ENCODE data around the gene ACR. TPM values are rescaled to one million over a fixed set of nuclear protein-coding genes. Genes with fewer than 3 reads are reported as not detected.
A peak's percentile ranks its signal among the peaks of the same experiment; 100 is the strongest.
"Not testable (repeated sequence)": the region's sequence is repeated elsewhere in the genome, so short reads cannot be mapped to it uniquely, and the experiment has no call there.

The ACR gene
- total and polyA plus RNA-seq, 8 donors, result 0.34 to 0.92 (median 0.40) TPM; not detected in 5

- DNase-seq; FAIRE-seq; H3K36me3 ChIP-seq; ATAC-seq; intact Hi-C loops (cut with DNase I); H3K27me3 ChIP-seq; H3K9me3 ChIP-seq; H3K4me1 ChIP-seq; H3K4me3 ChIP-seq; H3K27ac ChIP-seq: not testable (repeated sequence)
- 53 to 71% methylated on average over 3 of the region's 3 CpGs for WGBS, 2 donors
These were observed 26.3 kb downstream of the ACR start for GRCh38 chr22:50764288-50764687.

- H3K4me1 ChIP-seq; H3K27ac ChIP-seq; FAIRE-seq; H3K9me3 ChIP-seq; H3K36me3 ChIP-seq; intact Hi-C loops (cut with DNase I); H3K4me3 ChIP-seq; H3K27me3 ChIP-seq: not testable (repeated sequence)
- DNase-seq (peak; percentile 20 to 63 (median 44)), ATAC-seq (peak; percentile 47 to 92 (median 68))
- peak in 2 of 4 donors; percentile 24 to 28 for TF ChIP-seq CTCF (IDR thresholded peaks at IDR 0.05)
- WGBS, 2 donors, result 31 to 40% methylated on average over 12 of the region's 12 CpGs
These were observed 37.1 kb downstream of the ACR start for GRCh38 chr22:50775132-50775531.

- FAIRE-seq; H3K9me3 ChIP-seq; H3K4me1 ChIP-seq; H3K4me3 ChIP-seq; intact Hi-C loops (cut with DNase I); H3K27me3 ChIP-seq; H3K36me3 ChIP-seq; H3K27ac ChIP-seq; DNase-seq; ATAC-seq: not testable (repeated sequence)
- WGBS, 2 donors, result 84 to 90% methylated on average over 4 to 5 of the region's 5 CpGs
These were observed 39.6 kb downstream of the ACR start for GRCh38 chr22:50777631-50778030.

GRCh38 chr22:50780244-50780643, 42.2 kb downstream of the ACR start:
- H3K27ac ChIP-seq; DNase-seq; H3K27me3 ChIP-seq; FAIRE-seq; H3K4me1 ChIP-seq; H3K9me3 ChIP-seq; ATAC-seq; intact Hi-C loops (cut with DNase I); H3K36me3 ChIP-seq; H3K4me3 ChIP-seq: not testable (repeated sequence)
- WGBS, 2 donors, result 88 to 90% methylated on average over 4 of the region's 4 CpGs

- H3K36me3 ChIP-seq; intact Hi-C loops (cut with DNase I); H3K9me3 ChIP-seq; ATAC-seq; H3K4me3 ChIP-seq; H3K27me3 ChIP-seq; H3K4me1 ChIP-seq; H3K27ac ChIP-seq; DNase-seq; FAIRE-seq: not testable (repeated sequence)
- WGBS, 2 donors, result 84% methylated on average over 2 of the region's 3 CpGs
These were observed 44.2 kb downstream of the ACR start for GRCh38 chr22:50782253-50782652.

GRCh38 chr22:50783033-50783879, 45.3 kb downstream of the ACR start, which contains the start of gene RABL2B:
Gene RABL2B (minus strand): TSS chr22:50783636. CDS start chr22:50782294, 1,342 bp downstream.
- 0% methylated on average over 34 to 61 of the region's 77 CpGs for WGBS, 2 donors
- intact Hi-C loops (cut with DNase I); H3K27ac ChIP-seq; H3K27me3 ChIP-seq; H3K9me3 ChIP-seq; FAIRE-seq; H3K4me1 ChIP-seq; H3K36me3 ChIP-seq: not testable (repeated sequence)
- DNase-seq (peak; percentile 84 to 97 (median 89)), ATAC-seq (peak; percentile 97 to 99 (median 98))
- peak within 1 kb of the TSS; percentile 37 to 58 (median 41) for H3K4me3 ChIP-seq

- FAIRE-seq; DNase-seq; H3K27ac ChIP-seq; H3K36me3 ChIP-seq; H3K4me1 ChIP-seq; intact Hi-C loops (cut with DNase I); H3K9me3 ChIP-seq; H3K27me3 ChIP-seq: not testable (repeated sequence)
- peak; percentile 39 to 51 (median 42) for ATAC-seq
- peak overlapping the region in 3 of 4 donors; percentile 40 to 58 (median 42) for H3K4me3 ChIP-seq
- 0 to 1% methylated on average over 7 to 10 of the region's 16 CpGs for WGBS, 2 donors
These were observed 45.9 kb downstream of the ACR start for GRCh38 chr22:50783880-50784276.

GRCh38 chr22:50785289-50785688, 47.3 kb downstream of the ACR start:
- H3K9me3 ChIP-seq; H3K27ac ChIP-seq; FAIRE-seq; DNase-seq; ATAC-seq; H3K27me3 ChIP-seq; H3K4me1 ChIP-seq; H3K36me3 ChIP-seq; H3K4me3 ChIP-seq; intact Hi-C loops (cut with DNase I): not testable (repeated sequence)
- WGBS, 2 donors, result 90 to 93% methylated on average over 5 of the region's 5 CpGs

- H3K4me1 ChIP-seq; H3K4me3 ChIP-seq; intact Hi-C loops (cut with DNase I); H3K27me3 ChIP-seq; DNase-seq; FAIRE-seq; H3K27ac ChIP-seq; H3K36me3 ChIP-seq; H3K9me3 ChIP-seq; ATAC-seq: not testable (repeated sequence)
- 89 to 90% methylated on average over 4 of the region's 5 CpGs for WGBS, 2 donors
These were observed 48.9 kb downstream of the ACR start for GRCh38 chr22:50786936-50787335.
